HuH-7.5 (cell line): ENCODE measurements around the gene NOS1AP.

Source experiments
- DNase-seq: peaks from one replicate; pipeline ENCODE4 v3.0.0; 2011; ENCODE audit warnings: low spot score

The NOS1AP gene

GRCh38 chr1:162367772-162368171 lies 298.3 kb downstream of the NOS1AP start:
- no peak for DNase-seq

DNA sequence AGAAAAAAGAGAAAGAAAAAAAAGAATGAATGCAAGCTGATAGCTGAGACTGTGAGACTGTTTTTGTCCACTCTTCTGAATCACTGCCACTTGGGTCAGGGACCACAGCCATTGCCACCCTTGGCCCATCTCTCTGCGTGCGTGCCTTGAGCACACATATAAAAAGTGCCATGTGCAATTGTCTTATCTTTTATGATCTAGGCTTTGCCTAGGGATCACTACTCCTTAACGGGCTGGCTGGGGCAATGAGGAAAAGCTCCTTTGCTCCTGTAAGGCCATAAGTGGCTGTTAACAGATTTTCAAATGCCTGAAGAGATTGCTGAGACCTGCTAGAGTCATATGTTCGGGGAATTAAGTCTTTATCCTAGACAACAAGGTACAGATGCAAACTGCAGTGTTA lies 299.0 kb downstream of the NOS1AP start:
- no peak for DNase-seq

DNA sequence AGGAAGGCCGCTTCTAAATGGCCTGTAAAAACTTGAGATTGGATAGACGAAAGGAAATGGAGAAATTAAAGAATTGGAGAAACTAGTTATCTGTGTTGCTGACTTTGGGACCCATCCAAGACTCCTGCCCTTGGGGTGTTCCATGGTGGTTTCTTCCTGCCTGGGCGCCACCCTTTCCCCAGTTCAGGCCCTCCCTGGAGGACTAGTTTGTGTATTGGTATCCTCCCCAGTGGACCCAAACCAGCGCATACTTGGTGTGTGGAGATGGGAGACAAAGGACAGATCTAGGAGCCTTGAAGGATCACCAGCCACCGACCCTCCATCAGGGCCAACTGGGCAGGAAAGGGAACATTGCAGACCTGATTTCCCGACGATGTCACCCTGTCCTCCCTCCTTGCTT lies 300.1 kb downstream of the NOS1AP start:
- no peak for DNase-seq

GRCh38 chr1:162370161-162370560 lies 300.7 kb downstream of the NOS1AP start:
- no peak for DNase-seq

- no peak for DNase-seq
These were observed 301.2 kb downstream of the NOS1AP start for GRCh38 chr1:162370721-162371120.

- no peak for DNase-seq
These were observed 302.1 kb downstream of the NOS1AP start for GRCh38 chr1:162371611-162372010.

DNA sequence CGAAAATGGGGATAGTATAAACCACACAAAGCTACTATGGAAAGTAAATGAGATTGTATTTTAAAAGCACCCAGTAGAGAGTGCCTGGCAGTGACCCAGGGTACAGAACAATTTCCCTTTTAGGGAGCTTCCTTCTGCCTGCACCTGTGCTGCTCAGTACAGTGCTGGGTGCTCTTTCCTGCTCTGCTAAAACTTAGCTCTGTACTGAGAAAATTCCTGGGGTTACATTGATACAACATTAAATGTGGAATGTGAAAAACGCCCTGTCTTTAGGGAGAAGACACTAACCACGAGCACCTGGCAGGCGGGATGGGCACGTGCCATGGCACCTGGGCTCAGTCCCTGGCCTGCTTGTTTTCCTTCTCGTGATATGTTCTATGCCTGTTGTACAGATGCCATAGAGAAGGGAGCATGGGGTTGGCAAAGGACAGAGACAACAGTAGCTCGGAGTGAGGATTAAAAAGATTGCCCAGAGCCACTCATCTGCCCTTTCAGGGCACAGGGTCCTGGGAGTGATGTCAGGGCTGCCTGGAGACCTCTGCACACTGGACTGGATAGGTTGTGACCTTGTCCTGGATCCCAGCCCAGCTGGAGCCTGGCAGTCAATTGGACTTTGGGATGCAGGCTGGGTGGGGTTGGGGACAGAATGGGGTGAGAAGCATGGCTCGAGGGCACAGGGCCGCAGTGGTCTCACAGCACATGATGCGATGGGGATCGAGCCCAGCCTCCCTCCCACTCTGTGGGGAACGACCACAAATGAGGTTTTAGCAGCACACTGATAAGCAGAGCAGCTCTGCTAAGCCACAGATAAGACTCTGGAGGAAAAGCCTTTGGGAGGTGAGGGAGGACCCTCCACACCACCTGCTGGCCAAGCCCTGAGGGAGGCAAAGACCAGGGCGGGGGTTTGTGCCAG lies 302.9 kb downstream of the NOS1AP start:
- DNase-seq, result no peak

- DNase-seq, result no peak
These were observed 303.6 kb downstream of the NOS1AP start for GRCh38 chr1:162373072-162373427.

GRCh38 chr1:162373541-162374260 lies 304.2 kb downstream of the NOS1AP start:
- DNase-seq, result no peak

GRCh38 chr1:162374406-162374805 lies 304.9 kb downstream of the NOS1AP start:
- no peak for DNase-seq

- DNase-seq, result no peak
These were observed 306.0 kb downstream of the NOS1AP start for GRCh38 chr1:162375463-162375862.

GRCh38 chr1:162376691-162377090 lies 307.2 kb downstream of the NOS1AP start, which contains the start of gene SPATA46:
Gene SPATA46, minus strand, starts transcription at chr1:162376854. Its CDS starts 64 bp downstream, at chr1:162376790.
- DNase-seq, result no peak

DNA sequence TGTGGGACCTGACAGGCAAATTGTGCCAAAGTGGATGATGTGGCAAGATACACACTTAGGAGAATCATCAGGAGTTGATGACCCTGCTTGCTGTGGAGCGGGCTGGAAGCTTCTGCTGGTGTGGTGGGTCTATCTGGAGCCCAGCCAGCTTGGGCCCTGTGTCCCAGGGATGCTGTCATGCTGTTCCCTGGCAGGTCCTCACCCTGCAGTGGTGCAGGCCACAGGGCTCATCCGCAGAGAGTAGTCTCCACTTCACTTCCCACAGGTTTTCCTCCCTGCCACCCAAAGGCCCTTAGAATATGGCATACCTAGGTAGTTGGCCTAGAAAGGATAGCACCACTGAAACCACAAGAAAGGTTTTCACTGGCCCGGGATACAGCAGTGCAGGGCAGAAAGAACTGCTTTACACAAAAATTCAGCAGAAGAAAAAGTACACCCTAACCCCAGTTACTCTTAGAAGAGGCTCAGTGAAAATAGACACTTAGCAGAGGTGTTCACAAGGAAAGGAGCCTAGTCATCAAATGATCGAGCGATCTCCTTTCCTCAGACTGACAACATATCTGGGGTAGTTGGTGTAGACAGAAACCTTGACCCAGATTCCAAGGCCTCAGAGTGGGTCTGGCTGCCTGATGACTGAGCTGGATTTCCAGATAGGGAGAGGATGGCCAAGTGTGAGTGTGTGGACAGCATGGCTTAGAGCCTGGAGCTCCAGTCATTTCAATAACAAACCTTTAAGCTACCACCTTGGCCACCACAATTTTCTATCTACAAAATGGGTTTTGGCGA lies 310.8 kb downstream of the NOS1AP start:
- DNase-seq, result no peak

DNA sequence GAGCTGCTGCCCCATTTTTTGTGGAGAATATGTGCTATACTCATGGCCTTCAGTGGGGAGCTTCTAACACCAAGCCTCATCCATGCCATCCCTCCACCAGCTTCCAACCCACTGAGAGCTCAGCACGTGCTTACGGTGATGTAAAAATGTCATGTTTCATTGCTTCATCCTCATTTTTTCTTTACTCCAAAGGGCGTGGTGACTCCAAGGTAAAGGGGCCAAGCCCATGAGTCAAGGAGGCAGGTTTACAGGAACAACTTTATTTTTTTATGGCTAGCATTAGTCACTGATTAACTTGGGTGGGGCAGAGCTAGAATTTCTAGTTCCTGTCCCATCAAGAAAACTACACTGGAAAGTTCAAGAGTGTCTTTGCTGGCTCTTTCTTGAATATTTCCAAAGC lies 311.9 kb downstream of the NOS1AP start, which contains the start of gene C1orf226:
Gene C1orf226, plus strand, starts transcription at position 346 of the 400 bp plus-strand sequence. CDS start 174 bp downstream, outside the sequence.
- no peak for DNase-seq

DNA sequence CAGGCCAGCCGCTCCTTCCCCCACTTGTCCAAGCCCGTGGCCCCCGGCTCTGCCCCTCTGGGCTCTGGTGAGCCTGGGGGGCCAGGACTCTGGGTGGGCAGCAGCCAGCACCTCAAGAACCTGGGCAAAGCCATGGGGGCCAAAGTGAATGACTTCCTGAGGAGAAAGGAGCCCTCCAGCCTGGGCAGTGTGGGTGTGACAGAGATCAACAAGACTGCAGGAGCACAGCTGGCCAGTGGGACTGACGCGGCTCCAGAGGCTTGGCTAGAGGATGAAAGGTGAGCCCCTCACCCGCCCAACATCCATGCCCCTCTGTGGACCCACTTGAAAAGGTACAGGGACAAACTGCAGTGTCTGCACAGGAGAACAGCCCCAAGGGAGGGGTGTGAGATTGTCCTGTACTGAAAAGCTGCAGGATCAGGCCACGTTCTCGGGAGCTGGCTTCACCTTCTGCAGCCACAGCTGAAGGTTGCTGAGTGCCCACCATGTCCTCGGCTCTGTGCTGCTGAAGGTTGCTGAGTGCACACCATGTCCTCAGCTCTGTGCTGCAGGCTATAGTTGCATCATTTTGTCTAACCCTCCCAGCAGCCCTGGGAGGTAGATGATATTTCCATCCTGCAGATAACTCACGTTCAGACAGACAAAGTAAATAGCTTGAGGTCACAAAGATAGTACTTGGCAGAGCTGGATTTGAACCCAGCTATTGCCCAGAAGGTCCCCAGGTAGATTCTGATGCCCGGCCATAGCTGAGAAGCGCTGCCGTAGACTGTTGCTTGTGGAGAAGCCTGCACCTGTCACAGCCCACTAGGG lies 312.7 kb downstream of the NOS1AP start:
- no peak for DNase-seq

DNA sequence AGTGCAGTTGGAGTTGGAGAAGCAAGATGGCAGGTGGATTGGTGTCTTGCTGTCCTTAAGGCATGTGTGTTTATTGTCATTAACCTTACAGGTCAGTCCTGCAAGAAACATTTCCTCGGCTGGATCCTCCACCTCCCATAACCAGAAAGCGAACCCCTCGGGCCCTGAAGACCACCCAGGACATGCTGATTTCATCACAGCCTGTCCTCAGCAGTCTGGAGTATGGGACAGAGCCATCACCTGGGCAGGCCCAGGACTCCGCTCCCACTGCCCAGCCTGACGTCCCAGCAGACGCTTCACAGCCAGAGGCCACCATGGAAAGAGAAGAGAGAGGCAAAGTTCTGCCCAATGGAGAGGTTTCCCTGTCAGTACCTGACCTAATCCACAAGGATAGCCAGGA lies 313.6 kb downstream of the NOS1AP start:
- DNase-seq, result no peak

DNA sequence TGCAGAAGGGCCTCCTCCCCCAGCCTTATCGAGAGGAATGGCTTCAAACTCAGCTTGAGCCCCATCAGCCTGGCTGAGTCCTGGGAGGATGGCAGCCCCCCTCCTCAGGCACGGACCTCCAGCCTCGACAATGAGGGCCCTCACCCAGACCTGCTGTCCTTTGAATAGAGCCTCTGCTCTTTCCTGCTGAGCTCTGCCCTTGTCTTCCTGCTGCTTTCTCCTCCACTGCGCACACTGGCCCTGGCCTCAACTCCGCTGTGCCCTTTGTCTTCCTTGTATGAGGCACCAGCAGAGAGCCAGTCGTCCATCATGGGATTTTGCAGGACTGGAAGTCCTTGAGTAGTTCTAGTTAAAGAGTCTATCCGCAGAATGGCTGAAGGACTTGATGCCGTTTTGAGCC lies 314.0 kb downstream of the NOS1AP start:
- no peak for DNase-seq

DNA sequence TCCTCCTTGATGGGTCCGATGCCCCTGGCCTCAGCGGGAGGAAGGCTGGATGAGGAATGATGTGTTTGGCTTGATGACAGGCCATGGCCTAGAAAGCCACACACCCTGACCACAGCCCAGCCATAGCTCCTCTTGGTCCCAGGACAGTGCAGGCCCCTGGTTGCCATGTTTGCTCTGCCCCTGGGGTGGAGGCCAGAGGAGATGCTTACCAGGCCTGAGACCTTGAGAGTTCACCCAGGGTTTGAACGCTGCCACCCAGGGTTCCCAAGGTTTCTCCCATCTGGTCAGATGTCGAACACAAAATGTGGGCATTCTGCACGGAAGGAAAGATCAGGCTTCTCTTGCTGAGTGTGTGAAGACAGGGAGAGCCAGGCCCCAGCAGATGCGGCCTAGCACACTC lies 314.6 kb downstream of the NOS1AP start:
- DNase-seq, result no peak

- no peak for DNase-seq
These were observed 315.2 kb downstream of the NOS1AP start for GRCh38 chr1:162384601-162385279.

DNA sequence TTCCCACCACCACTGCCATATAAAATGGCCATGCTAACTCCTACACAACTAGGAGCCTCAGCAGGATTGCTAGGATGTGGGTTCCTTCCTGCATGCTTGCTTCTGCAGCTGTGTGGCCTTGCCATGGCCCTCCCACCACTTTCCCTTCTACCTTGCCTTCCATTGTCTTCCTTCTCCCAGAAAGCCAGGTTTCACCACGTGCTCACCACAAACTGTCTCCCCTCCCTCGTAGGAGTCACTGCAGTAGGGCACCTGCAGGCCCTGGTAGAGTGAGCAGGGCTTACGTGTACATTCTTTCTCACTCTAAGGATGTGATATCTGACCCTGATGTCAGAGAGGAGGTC lies 315.8 kb downstream of the NOS1AP start:
- no peak for DNase-seq

- DNase-seq, result no peak
These were observed 316.2 kb downstream of the NOS1AP start for GRCh38 chr1:162385702-162386101.
